Measurements from ENCODE around the gene OTOP1. TPM values are rescaled to one million over a fixed set of nuclear protein-coding genes. Genes with fewer than 3 reads are reported as not detected.
"Not testable (repeated sequence)": the region's sequence is repeated elsewhere in the genome, so short reads cannot be mapped to it uniquely, and the experiment has no call there.

Gene OTOP1
- total and polyA plus RNA-seq, 10 of the 15 experiments (the other 5 are each of a cell fraction or from before 2014, with no cell fraction given) = not detected

DNA sequence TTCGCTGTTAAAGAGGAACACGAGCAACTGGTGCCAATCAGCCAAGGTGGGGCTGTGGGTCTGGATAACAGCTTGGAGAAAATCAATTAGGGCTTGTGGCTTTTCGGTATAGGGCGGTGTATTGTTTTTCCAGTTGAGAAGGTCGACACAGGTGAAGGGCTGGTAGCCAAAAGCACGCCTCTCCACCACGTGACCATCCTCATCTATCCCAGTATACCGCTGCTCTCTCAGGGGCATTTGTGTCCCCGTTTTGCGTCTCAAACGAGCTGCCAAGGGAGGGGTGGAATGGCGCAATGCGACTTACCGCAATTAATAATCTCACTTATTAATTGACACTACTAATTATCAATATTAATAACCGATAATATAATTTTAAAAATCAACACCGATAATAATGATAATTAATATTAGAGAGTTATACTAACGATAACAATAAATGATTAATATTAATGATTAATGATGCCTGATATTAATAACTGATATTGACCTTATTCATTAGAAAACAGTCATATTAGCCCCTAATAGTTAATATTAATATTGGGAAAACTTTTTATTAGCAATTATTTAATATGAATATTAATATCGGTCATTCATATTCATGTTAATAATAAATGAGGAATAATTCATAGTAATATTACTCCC, 62.1 kb downstream of the OTOP1 start:
- H3K9ac ChIP-seq (ENCODE audit: control insufficient read depth, insufficient read depth, low read length); H4K20me1 ChIP-seq (ENCODE audit: control insufficient read depth, insufficient read depth); H3K79me2 ChIP-seq (ENCODE audit: control insufficient read depth, insufficient read depth, low read length); CTCF ChIA-PET; H3K4me2 ChIP-seq (ENCODE audit: control insufficient read depth, insufficient read depth); RAD21 ChIA-PET (ENCODE audit: unreplicated experiment); H3K36me3 ChIP-seq (ENCODE audit: control insufficient read depth in 2 of 2, insufficient read depth in 2 of 2, low read length in 1 of 2); SMC1A ChIA-PET (ENCODE audit: uncharacterized antibody, unreplicated experiment); H2AFZ ChIP-seq (ENCODE audit: control insufficient read depth, low read depth, low read length); FAIRE-seq; H3K4me1 ChIP-seq (ENCODE audit: control insufficient read depth, insufficient read depth, low read length); H3K4me3 ChIP-seq; DNase-seq (ENCODE audit: low read depth, low spot score); H3K27me3 ChIP-seq (replicated peaks in 1 of 2; ENCODE audit: control insufficient read depth in 2 of 2, insufficient read depth in 2 of 2, low read length in 1 of 2); ATAC-seq; H3K9me3 ChIP-seq (replicated peaks; ENCODE audit: control insufficient read depth, insufficient read depth, low read length); H3K27ac ChIP-seq (ENCODE audit: control insufficient read depth, insufficient read depth); BruUV-seq (replicated peaks); POLR2A ChIA-PET; in situ Hi-C loops (cut with MboI): not testable (repeated sequence)
- intact Hi-C loops (cut with micrococcal nuclease; ENCODE audit: unreplicated experiment) = loop anchor here (10.0 kb wide), 1 partner anchor 180 kb away; no protein-coding TSS in a partner anchor
- 50% methylated on average over 18 of the region's 18 CpGs for WGBS (ENCODE audit: insufficient coverage, insufficient replicate concordance, low lambda C conversion rate, missing lambda C conversion rate)

DNA sequence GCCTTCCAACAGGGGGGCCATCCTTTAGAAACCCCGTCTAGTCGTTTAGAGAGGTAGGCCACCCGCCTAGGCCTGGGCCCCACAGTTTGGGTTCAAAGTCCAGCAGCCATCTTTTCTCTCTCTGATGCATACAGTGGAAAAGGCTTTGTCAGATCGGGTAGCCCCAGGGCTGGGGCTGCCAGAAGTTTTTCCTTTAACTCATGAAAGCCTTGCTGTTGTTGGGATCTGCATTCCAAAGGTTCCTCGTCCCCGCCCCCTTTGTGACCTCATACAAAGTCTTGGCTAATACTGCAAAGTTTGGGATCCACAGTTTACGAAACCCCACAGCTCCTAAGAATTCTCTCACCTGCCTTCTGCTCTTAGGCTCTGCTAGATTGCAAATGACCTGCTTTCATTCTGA, 64.5 kb downstream of the OTOP1 start:
- BruUV-seq (replicated peaks); H4K20me1 ChIP-seq (ENCODE audit: control insufficient read depth, insufficient read depth); CTCF ChIA-PET; H3K4me2 ChIP-seq (ENCODE audit: control insufficient read depth, insufficient read depth); H3K27ac ChIP-seq (ENCODE audit: control insufficient read depth, insufficient read depth); H3K4me3 ChIP-seq; in situ Hi-C loops (cut with MboI); POLR2A ChIA-PET; SMC1A ChIA-PET (ENCODE audit: uncharacterized antibody, unreplicated experiment); H3K9me3 ChIP-seq (replicated peaks; ENCODE audit: control insufficient read depth, insufficient read depth, low read length); RAD21 ChIA-PET (ENCODE audit: unreplicated experiment); H3K27me3 ChIP-seq (replicated peaks in 1 of 2; ENCODE audit: control insufficient read depth in 2 of 2, insufficient read depth in 2 of 2, low read length in 1 of 2); H3K36me3 ChIP-seq (ENCODE audit: control insufficient read depth in 2 of 2, insufficient read depth in 2 of 2, low read length in 1 of 2); H3K79me2 ChIP-seq (ENCODE audit: control insufficient read depth, insufficient read depth, low read length); DNase-seq (ENCODE audit: low read depth, low spot score); H3K9ac ChIP-seq (ENCODE audit: control insufficient read depth, insufficient read depth, low read length); H3K4me1 ChIP-seq (ENCODE audit: control insufficient read depth, insufficient read depth, low read length); FAIRE-seq; ATAC-seq; H2AFZ ChIP-seq (ENCODE audit: control insufficient read depth, low read depth, low read length): not testable (repeated sequence)
- 14% methylated on average over 7 of the region's 7 CpGs for WGBS (ENCODE audit: insufficient coverage, insufficient replicate concordance, low lambda C conversion rate, missing lambda C conversion rate)
- intact Hi-C loops (cut with micrococcal nuclease; ENCODE audit: unreplicated experiment) = loop anchor here (10.0 kb wide), 1 partner anchor 177 kb away; no protein-coding TSS in a partner anchor

DNA sequence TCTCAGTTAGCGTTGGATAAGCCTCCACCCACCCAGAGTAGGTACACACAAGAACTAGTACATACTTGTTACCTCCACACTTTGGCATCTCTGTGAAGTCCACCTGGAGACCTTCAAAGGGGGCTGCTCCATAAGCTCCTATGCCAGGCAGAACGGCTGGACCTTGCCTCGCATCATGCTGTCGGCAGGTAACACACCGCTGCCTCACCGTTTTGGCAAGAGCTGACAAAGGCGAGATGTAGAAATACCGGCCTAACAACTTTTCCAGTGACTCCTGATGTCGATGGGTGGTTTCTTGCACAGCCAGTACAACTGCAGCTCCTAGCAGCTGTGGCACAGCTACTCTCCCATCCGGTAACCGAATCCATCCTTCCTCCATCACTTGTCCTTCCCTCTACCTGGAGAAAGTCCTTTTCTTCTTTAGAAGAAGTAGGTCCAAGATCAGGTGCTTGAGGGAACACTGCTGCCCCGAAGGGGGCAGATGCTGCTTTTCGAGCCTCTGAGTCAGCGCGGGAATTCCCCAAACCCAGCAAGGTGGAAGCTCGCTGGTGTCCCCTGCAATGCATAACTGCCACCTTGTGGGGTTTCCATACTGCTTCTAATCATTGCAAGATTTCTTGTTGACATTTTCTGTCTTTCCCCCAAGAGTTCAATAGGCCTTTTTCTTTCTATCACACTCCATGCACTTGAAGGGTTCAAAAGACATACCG, 65.6 kb downstream of the OTOP1 start:
- SMC1A ChIA-PET (ENCODE audit: uncharacterized antibody, unreplicated experiment); H3K9ac ChIP-seq (ENCODE audit: control insufficient read depth, insufficient read depth, low read length); H3K79me2 ChIP-seq (ENCODE audit: control insufficient read depth, insufficient read depth, low read length); POLR2A ChIA-PET; BruUV-seq (replicated peaks); H3K27me3 ChIP-seq (replicated peaks in 1 of 2; ENCODE audit: control insufficient read depth in 2 of 2, insufficient read depth in 2 of 2, low read length in 1 of 2); H3K9me3 ChIP-seq (replicated peaks; ENCODE audit: control insufficient read depth, insufficient read depth, low read length); FAIRE-seq; ATAC-seq; CTCF ChIA-PET; DNase-seq (ENCODE audit: low read depth, low spot score); RAD21 ChIA-PET (ENCODE audit: unreplicated experiment); H3K27ac ChIP-seq (ENCODE audit: control insufficient read depth, insufficient read depth); H3K4me2 ChIP-seq (ENCODE audit: control insufficient read depth, insufficient read depth); H3K4me3 ChIP-seq; H3K36me3 ChIP-seq (ENCODE audit: control insufficient read depth in 2 of 2, insufficient read depth in 2 of 2, low read length in 1 of 2); H4K20me1 ChIP-seq (ENCODE audit: control insufficient read depth, insufficient read depth); in situ Hi-C loops (cut with MboI); H3K4me1 ChIP-seq (ENCODE audit: control insufficient read depth, insufficient read depth, low read length); H2AFZ ChIP-seq (ENCODE audit: control insufficient read depth, low read depth, low read length): not testable (repeated sequence)
- intact Hi-C loops (cut with micrococcal nuclease; ENCODE audit: unreplicated experiment) = loop anchor here (10.0 kb wide), 1 partner anchor 176 kb away; no protein-coding TSS in a partner anchor
- WGBS (ENCODE audit: insufficient coverage, insufficient replicate concordance, low lambda C conversion rate, missing lambda C conversion rate) = 37% methylated on average over 17 of the region's 17 CpGs
